Endothelial cell of umbilical vein (primary cell): ENCODE measurements around the gene TRMT112. TPM values are rescaled to one million over a fixed set of nuclear protein-coding genes. Genes with fewer than 3 reads are reported as not detected.

Source experiments
- BruUV-seq: library from RNA; stranded (reverse); fragments of 400-500 nt; replicated peaks from 2 replicates; lab custom pipeline; 2021; lab: Mats Ljungman, UMichigan
- CTCF ChIA-PET: fragments of 300-600, 350-600 bp; sonication (Branson Sonifier 250); formaldehyde crosslinking; loops from one replicate; lab custom pipeline; 2021; ENCODE audit warnings: antibody characterized with exemption, inconsistent platforms; lab: Charles Lee
- POLR2A ChIA-PET: fragments of 300-600, 350-600 bp; sonication (Branson Sonifier 250); formaldehyde crosslinking; loops from one replicate; lab custom pipeline; 2021; ENCODE audit warnings: antibody characterized with exemption, inconsistent platforms; lab: Charles Lee
- DNase-seq: peaks from one replicate; pipeline ENCODE4 v3.0.0-alpha.2; 2011; ENCODE audit warnings: low read depth, low spot score
- FAIRE-seq: peaks from 2 replicates; lab custom pipeline; 2011; peaks lifted over from hg19 to GRCh38; lab: Jason Lieb, UNC
- H2AFZ ChIP-seq: 2 replicates; pipeline ENCODE4 v1.6.0; 2012; ENCODE audit warnings: low read depth, low read length, control low read depth, inconsistent platforms
- H3K27ac ChIP-seq: 2 replicates; pipeline ENCODE4 v1.5.1; 2011; ENCODE audit warnings: low read depth, mild to moderate bottlenecking, control low read depth, low read length, moderate library complexity; ENCODE audit not compliant: insufficient read depth
- H3K27me3 ChIP-seq, 2 experiments: 2 replicates each; pipeline versions ENCODE4 v1.6.0 to v1.6.1; 2011; ENCODE audit warnings: low read length in 2 of 2, mixed read lengths in 1 of 2; ENCODE audit not compliant: control insufficient read depth in 2 of 2, insufficient read depth in 2 of 2
- H3K36me3 ChIP-seq, 2 experiments: 2 replicates in 1 of 2; 3 replicates in 1 of 2; pipeline ENCODE4 v1.5.1; 2011; ENCODE audit warnings: low read length in 2 of 2, mild to moderate bottlenecking in 1 of 2, moderate library complexity in 1 of 2; ENCODE audit not compliant: control insufficient read depth in 2 of 2, insufficient read depth in 2 of 2; ENCODE audit errors: extremely low read depth in 1 of 2
- H3K4me1 ChIP-seq: 3 replicates; pipeline ENCODE4 v1.5.1; 2011; ENCODE audit warnings: mild to moderate bottlenecking, low read length; ENCODE audit not compliant: control insufficient read depth, insufficient read depth; ENCODE audit errors: extremely low read depth
- H3K4me2 ChIP-seq: 2 replicates; pipeline ENCODE4 v1.6.1; 2011; ENCODE audit warnings: low read length, control low read depth, mixed read lengths; ENCODE audit not compliant: insufficient read depth
- H3K4me3 ChIP-seq, 3 experiments: fragments of 200-600 bp in 1 of 3; sonication (generic), shearing (Covaris generic) in 1 of 3; replicated peaks in 1 of 3; 2 replicates each; pipeline ENCODE4 v1.5.1; 2011 to 2016; ENCODE audit warnings: control low read depth in 3 of 3, low read length in 3 of 3, mild to moderate bottlenecking in 2 of 3, inconsistent platforms in 1 of 3, low read depth in 1 of 3, moderate library complexity in 1 of 3; ENCODE audit not compliant: insufficient read depth in 1 of 3
- H3K79me2 ChIP-seq: 2 replicates; pipeline ENCODE4 v1.6.0; 2012; ENCODE audit warnings: low read length, inconsistent platforms; ENCODE audit not compliant: control insufficient read depth, insufficient read depth
- H3K9ac ChIP-seq: replicated peaks from 2 replicates; pipeline ENCODE3; 2011; ENCODE audit warnings: low read length, control low read depth; ENCODE audit not compliant: insufficient read depth; ENCODE audit errors: extremely low read depth
- H3K9me1 ChIP-seq: replicated peaks from 3 replicates; pipeline ENCODE4 v1.6.0; 2011; ENCODE audit warnings: mild to moderate bottlenecking, low read length; ENCODE audit not compliant: control insufficient read depth, insufficient read depth; ENCODE audit errors: extremely low read depth
- H3K9me3 ChIP-seq: replicated peaks from 2 replicates; pipeline ENCODE4 v1.5.1; 2012; ENCODE audit warnings: low read length, inconsistent platforms; ENCODE audit not compliant: control insufficient read depth, insufficient read depth
- H4K20me1 ChIP-seq: replicated peaks from 2 replicates; pipeline ENCODE3; 2011; ENCODE audit warnings: mild to moderate bottlenecking, low read length; ENCODE audit not compliant: control insufficient read depth, insufficient read depth; ENCODE audit errors: extremely low read depth
- EZH2 ChIP-seq: IDR thresholded peaks from 2 replicates; pipeline ENCODE4 v1.6.1; 2012; ENCODE audit warnings: borderline replicate concordance, low read depth, mild to moderate bottlenecking, moderate library complexity, low read length, inconsistent platforms; ENCODE audit not compliant: severe bottlenecking
- FOS ChIP-seq: IDR thresholded peaks from 2 replicates; pipeline ENCODE4 v1.6.1; 2011; ENCODE audit warnings: mild to moderate bottlenecking, low read length, moderate library complexity, borderline replicate concordance; ENCODE audit not compliant: insufficient read depth
- GATA2 ChIP-seq: IDR thresholded peaks from 2 replicates; pipeline ENCODE4 v1.7.0; 2011; ENCODE audit warnings: low read depth, mild to moderate bottlenecking, moderate library complexity, mixed read lengths, low read length; ENCODE audit not compliant: insufficient read length, insufficient read depth
- JUN ChIP-seq: IDR thresholded peaks from 2 replicates; pipeline ENCODE4 v1.6.1; 2011; ENCODE audit warnings: borderline replicate concordance, low read depth; ENCODE audit not compliant: insufficient read length, insufficient read depth
- MAX ChIP-seq: IDR thresholded peaks from 2 replicates; pipeline ENCODE4 v1.6.1; 2011; ENCODE audit not compliant: insufficient read depth, insufficient read length
- MYC ChIP-seq: IDR thresholded peaks from one replicate; pipeline ENCODE4 v1.6.1; 2011; ENCODE audit warnings: mild to moderate bottlenecking, low read depth, low read length
- POLR2A ChIP-seq: IDR thresholded peaks from 2 replicates; pipeline ENCODE4 v1.6.1; 2012; ENCODE audit warnings: low read depth, mild to moderate bottlenecking, control low read depth, low read length
- POLR2AphosphoS5 ChIP-seq: IDR thresholded peaks from 2 replicates; pipeline ENCODE4 v1.6.1; 2012; ENCODE audit warnings: low read depth, mild to moderate bottlenecking, control low read depth, low read length, moderate library complexity; ENCODE audit not compliant: insufficient read depth
- dilution Hi-C: fragments of 300-500 bp; cut with MboI; formaldehyde crosslinking; loops from one replicate; pipeline ENCODE4 v1.15.0; 2019; ENCODE audit warnings: low sequenced_read_pairs; ENCODE audit not compliant: extremely low pct_ligation_motif_present
- intact Hi-C: fragments of 100-400 bp; cut with micrococcal nuclease; formaldehyde crosslinking; loops from one replicate; pipeline ENCODE4 v1.10.0; 2022
- polyA plus RNA-seq, 4 experiments: library from polyadenylated mRNA; depleted of rRNA in 3 of 4; stranded (reverse) in 3 of 4; unstranded in 1 of 4; fragments of >200 nt; gene quantifications; 2 replicates each; pipeline versions ENCODE4 v1.2.1 to v1.2.3, GENCODE V29; 2011 to 2012; ENCODE audit warnings: missing spikeins in 1 of 4
- total RNA-seq: library from RNA; stranded (reverse); gene quantifications from 2 replicates; pipeline ENCODE4 v1.2.3, GENCODE V29; 2021
- TF ChIP-seq, protein P1 (sequence below), 2 donors: IDR thresholded peaks; 1 replicate in 1 of 2; 2 replicates in 1 of 2; pipeline ENCODE4 v1.5.1; 2011; ENCODE audit warnings: low read length in 2 of 2, mild to moderate bottlenecking in 2 of 2, moderate library complexity in 2 of 2, control low read depth in 1 of 2, inconsistent platforms in 1 of 2, low read depth in 1 of 2; ENCODE audit not compliant: insufficient read depth in 1 of 2; ENCODE audit errors: extremely low read depth in 1 of 2

Gene TRMT112
- total and polyA plus RNA-seq, 2 donors (not counting 3 experiments of a cell fraction or from before 2014, with no cell fraction given) = 195 to 575 TPM

DNA sequence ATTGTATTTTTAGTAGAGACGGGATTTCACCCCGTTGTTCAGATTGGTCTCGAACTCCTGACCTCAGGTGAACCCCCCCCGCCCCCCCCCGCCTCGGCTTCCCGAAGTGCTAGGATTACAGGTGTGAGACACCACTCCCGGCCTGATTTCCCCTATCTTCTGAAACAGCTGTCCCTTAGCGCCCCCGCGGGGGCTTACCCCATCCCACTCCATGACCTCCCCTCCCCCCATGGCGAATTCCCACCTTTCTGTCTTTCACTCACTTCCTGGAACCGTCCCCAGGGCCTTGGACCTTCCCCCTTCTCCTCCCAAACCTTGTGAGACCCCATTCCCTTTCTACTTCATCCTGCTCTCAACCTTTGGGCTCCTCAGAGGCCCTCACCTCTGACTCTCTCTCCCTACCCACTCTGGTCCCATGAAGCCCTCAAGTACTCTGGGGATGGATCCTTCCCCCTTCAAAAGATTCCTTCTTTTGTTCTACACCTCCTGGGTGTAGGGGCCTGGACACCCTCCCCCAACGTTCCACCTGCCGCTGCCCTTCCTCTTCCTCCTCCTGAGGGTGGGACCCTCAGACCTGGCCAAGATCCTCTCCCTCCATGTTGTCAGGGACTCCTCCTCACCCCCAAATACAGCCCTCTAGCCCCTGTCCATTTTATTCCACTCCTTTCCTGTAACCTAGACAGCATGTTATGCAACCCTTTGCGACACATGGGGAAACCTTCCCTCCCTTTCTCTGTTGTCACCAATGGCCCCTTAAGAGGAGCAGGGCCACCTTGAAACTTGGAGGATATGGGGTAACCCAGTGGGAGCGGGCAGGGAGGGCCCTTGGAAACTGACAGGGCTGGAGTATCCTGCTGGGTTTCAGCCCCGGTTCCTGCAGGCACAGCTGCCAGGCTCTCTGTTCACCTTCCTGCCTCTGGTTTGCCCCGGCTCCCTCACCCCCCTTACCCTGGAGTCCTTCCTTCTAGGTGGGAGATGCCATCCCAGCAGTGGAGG lies 1.7 kb upstream of the TRMT112 start:
- peak overlapping the region; percentile 75 for H3K4me2 ChIP-seq
- H3K9me3 ChIP-seq = no peaks in the 10 kb centered on the region
- peaks cover 4% of the 10 kb centered on the region for H3K79me2 ChIP-seq
- no peaks in the 10 kb centered on the region for H3K27me3 ChIP-seq
- no peak overlapping the region for H2AFZ ChIP-seq
- H3K9me1 ChIP-seq = no peaks in the 10 kb centered on the region
- intact Hi-C loops = loop anchor here (1.0 to 2.0 kb wide), 3 partner anchors 14 to 49 kb away; partner anchors contain the start of gene RPS6KA4
- peak overlapping the region; percentile 74 for H3K9ac ChIP-seq
- peak overlapping the region; percentile 58 for H3K27ac ChIP-seq
- DNase-seq (no peak), FAIRE-seq (no peak)
- no TSS peak for BruUV-seq
- H3K4me3 ChIP-seq = peak overlapping the region; percentile 49 to 75 (median 57)
- no peaks in the 10 kb centered on the region for H4K20me1 ChIP-seq
- dilution Hi-C loops = no loop called here
- peaks cover 10% of the 10 kb centered on the region for H3K4me1 ChIP-seq
- TF ChIP-seq, protein P1, sequence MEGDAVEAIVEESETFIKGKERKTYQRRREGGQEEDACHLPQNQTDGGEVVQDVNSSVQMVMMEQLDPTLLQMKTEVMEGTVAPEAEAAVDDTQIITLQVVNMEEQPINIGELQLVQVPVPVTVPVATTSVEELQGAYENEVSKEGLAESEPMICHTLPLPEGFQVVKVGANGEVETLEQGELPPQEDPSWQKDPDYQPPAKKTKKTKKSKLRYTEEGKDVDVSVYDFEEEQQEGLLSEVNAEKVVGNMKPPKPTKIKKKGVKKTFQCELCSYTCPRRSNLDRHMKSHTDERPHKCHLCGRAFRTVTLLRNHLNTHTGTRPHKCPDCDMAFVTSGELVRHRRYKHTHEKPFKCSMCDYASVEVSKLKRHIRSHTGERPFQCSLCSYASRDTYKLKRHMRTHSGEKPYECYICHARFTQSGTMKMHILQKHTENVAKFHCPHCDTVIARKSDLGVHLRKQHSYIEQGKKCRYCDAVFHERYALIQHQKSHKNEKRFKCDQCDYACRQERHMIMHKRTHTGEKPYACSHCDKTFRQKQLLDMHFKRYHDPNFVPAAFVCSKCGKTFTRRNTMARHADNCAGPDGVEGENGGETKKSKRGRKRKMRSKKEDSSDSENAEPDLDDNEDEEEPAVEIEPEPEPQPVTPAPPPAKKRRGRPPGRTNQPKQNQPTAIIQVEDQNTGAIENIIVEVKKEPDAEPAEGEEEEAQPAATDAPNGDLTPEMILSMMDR (IDR thresholded peaks at IDR 0.05; ENCODE audit: extremely low read depth in 1 of 2, insufficient read depth in 1 of 2, low read depth in 1 of 2, low read length in 2 of 2) = no peak
- TF ChIP-seq POLR2AphosphoS5 (no peak), EZH2 (no peak), MYC (no peak), JUN (no peak), POLR2A (no peak), MAX (no peak), GATA2 (no peak), FOS (no peak)
- ChIA-PET POLR2A (interaction anchor here (2.1 kb wide), 1 partner anchor 13 kb away, joined by 6 read pairs; no protein-coding TSS in a partner anchor), CTCF (interaction anchor here (1.1 to 3.6 kb wide), 8 partner anchors 8 to 130 kb away, joined by 3 to 72 read pairs (median 12); partner anchors contain the start of gene CCDC88B)
- peaks cover 2 to 18% of the 10 kb centered on the region in 2 experiments for H3K36me3 ChIP-seq
